ENCODE data around the gene DEFB114. TPM values are rescaled to one million over a fixed set of nuclear protein-coding genes. Genes with fewer than 3 reads are reported as not detected.

The DEFB114 gene
- total RNA-seq, 6 donors from 2014 or later, result not detected

GRCh38 chr6:49987749-49988148 lies 23.8 kb upstream of the DEFB114 start:
- TF ChIP-seq, protein P1, sequence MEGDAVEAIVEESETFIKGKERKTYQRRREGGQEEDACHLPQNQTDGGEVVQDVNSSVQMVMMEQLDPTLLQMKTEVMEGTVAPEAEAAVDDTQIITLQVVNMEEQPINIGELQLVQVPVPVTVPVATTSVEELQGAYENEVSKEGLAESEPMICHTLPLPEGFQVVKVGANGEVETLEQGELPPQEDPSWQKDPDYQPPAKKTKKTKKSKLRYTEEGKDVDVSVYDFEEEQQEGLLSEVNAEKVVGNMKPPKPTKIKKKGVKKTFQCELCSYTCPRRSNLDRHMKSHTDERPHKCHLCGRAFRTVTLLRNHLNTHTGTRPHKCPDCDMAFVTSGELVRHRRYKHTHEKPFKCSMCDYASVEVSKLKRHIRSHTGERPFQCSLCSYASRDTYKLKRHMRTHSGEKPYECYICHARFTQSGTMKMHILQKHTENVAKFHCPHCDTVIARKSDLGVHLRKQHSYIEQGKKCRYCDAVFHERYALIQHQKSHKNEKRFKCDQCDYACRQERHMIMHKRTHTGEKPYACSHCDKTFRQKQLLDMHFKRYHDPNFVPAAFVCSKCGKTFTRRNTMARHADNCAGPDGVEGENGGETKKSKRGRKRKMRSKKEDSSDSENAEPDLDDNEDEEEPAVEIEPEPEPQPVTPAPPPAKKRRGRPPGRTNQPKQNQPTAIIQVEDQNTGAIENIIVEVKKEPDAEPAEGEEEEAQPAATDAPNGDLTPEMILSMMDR (IDR thresholded peaks at IDR 0.05), result no peak
- TF ChIP-seq POLR2A (IDR thresholded peaks at IDR 0.05) (no peak), POLR2AphosphoS5 (IDR thresholded peaks at IDR 0.05) (no peak)
- H3K4me1 ChIP-seq, result no peaks in the 10 kb centered on the region
- H3K4me3 ChIP-seq, result no peak overlapping the region
- H3K36me3 ChIP-seq, result no peaks in the 10 kb centered on the region
- H3K9me3 ChIP-seq, result no peaks in the 10 kb centered on the region
- no peak overlapping the region for H3K27ac ChIP-seq
- no peaks in the 10 kb centered on the region for H3K27me3 ChIP-seq
- DNase-seq, result no peak
- 91 to 98% methylated on average over 2 of the region's 2 CpGs for WGBS, 2 donors
- ATAC-seq (ENCODE audit: low FRiP score in 2 of 2), result no peak

DNA sequence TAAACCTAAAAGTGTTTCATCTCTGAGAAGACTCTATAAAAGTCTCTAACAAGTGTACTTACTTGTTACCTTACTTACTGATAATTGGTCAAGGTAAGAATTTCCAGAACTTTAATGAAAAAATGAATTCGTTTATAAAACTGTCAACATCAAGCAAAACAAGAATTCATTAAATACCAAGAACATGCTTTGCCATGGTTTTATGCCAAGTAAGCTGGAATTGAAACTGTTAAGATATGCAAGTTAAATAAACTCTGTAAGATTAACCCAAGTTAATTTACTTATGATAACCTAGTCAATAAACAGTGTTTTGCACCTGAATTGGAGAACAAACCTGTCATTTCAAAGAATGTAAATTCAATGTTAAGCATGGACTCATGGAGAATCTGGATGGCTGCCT lies 22.6 kb upstream of the DEFB114 start:
- ATAC-seq (ENCODE audit: low FRiP score in 2 of 2) (no peak), DNase-seq (no peak)
- H3K27me3 ChIP-seq, result no peaks in the 10 kb centered on the region
- 49 to 55% methylated on average over 1 of the region's 1 CpG for WGBS, 2 donors
- H3K36me3 ChIP-seq, result no peaks in the 10 kb centered on the region
- H3K9me3 ChIP-seq, result no peaks in the 10 kb centered on the region
- H3K27ac ChIP-seq, result no peak overlapping the region
- no peaks in the 10 kb centered on the region for H3K4me1 ChIP-seq
- H3K4me3 ChIP-seq, result no peak overlapping the region
- TF ChIP-seq POLR2A (IDR thresholded peaks at IDR 0.05) (no peak), POLR2AphosphoS5 (IDR thresholded peaks at IDR 0.05) (no peak), EP300 (IDR thresholded peaks at IDR 0.05) (no peak)
- TF ChIP-seq, protein P1 (IDR thresholded peaks at IDR 0.05), result no peak

DNA sequence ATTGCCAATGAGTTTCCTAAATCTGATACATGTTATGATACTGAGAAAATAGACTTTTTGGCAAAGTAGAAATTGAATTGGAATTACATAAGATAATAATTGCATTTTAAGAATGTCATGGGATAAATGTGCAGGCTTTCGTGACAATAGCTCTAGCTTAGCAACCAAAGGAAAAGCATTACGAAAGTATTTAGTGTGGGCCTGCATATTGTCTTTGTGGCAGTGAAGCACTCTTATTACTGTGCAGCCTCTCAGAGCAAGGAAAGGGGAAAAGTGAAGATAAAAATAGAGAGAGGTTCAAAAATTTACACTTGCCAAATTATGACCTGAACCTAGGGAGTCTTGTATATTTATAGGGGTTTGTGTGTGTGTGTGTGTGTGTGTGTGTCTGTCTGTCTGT lies 18.1 kb upstream of the DEFB114 start:
- H3K9me3 ChIP-seq, result no peaks in the 10 kb centered on the region
- no peaks in the 10 kb centered on the region for H3K36me3 ChIP-seq
- 82 to 94% methylated on average over 2 of the region's 2 CpGs for WGBS, 2 donors
- TF ChIP-seq EP300 (IDR thresholded peaks at IDR 0.05), result no peak
- no peak for TF ChIP-seq POLR2AphosphoS5 (IDR thresholded peaks at IDR 0.05)
- TF ChIP-seq POLR2A (IDR thresholded peaks at IDR 0.05), result no peak
- TF ChIP-seq, protein P1 (IDR thresholded peaks at IDR 0.05), result no peak
- no peaks in the 10 kb centered on the region for H3K27me3 ChIP-seq
- no peak overlapping the region for H3K4me3 ChIP-seq
- no peaks in the 10 kb centered on the region for H3K4me1 ChIP-seq
- DNase-seq (no peak), ATAC-seq (ENCODE audit: low FRiP score in 2 of 2) (no peak)
- H3K27ac ChIP-seq, result no peak overlapping the region

DNA sequence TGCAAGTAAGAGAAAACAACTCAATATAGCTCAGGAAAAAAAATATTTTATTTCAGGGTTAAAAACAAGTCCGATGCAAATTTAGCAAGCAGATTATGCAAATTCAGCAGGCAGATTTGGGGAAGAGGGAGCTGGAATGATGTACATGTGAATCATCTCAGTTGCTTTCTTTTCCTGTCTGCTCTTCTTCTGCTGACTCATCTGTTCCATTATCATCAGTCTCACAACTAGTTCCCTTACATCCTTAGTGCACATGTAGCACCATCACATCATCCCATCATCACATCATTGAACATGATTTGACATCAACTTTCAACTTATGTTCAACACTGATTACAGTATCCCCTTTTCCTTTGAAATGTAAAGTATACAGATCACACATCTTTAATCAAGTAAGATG lies 16.9 kb upstream of the DEFB114 start:
- DNase-seq, result no peak
- H3K4me1 ChIP-seq, result no peaks in the 10 kb centered on the region
- H3K4me3 ChIP-seq, result no peak overlapping the region
- no peaks in the 10 kb centered on the region for H3K27me3 ChIP-seq
- TF ChIP-seq POLR2AphosphoS5 (IDR thresholded peaks at IDR 0.05) (no peak), EP300 (IDR thresholded peaks at IDR 0.05) (no peak), POLR2A (IDR thresholded peaks at IDR 0.05) (no peak)
- TF ChIP-seq, protein P1 (IDR thresholded peaks at IDR 0.05), result no peak
- no peak overlapping the region for H3K27ac ChIP-seq
- no peaks in the 10 kb centered on the region for H3K9me3 ChIP-seq
- no peaks in the 10 kb centered on the region for H3K36me3 ChIP-seq
- 62 to 74% methylated on average over 1 of the region's 1 CpG for WGBS, 2 donors
- no peak for ATAC-seq (ENCODE audit: low FRiP score in 2 of 2)

DNA sequence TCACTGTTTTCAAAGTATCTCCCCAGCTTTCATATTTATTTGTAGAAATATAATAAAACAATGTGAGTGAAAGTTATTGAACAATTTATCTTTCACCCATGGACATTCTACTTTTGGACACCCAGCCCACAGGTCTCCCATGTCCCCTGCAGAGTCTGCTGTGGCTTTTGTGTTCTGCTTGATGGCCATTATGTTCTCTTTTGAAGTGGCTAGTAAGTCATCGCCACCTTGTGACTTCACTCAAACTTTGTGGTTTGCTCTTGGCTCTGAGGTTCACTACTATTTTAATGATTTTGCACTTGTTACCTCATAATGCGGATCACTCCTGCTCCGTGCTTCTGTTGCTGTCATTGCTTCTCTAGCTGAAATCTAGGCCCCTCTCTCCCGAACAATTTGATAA lies 15.6 kb upstream of the DEFB114 start:
- no peaks in the 10 kb centered on the region for H3K27me3 ChIP-seq
- DNase-seq (no peak), ATAC-seq (ENCODE audit: low FRiP score in 2 of 2) (no peak)
- H3K36me3 ChIP-seq, result no peaks in the 10 kb centered on the region
- H3K9me3 ChIP-seq, result no peaks in the 10 kb centered on the region
- no peak for TF ChIP-seq EP300 (IDR thresholded peaks at IDR 0.05)
- H3K4me1 ChIP-seq, result no peaks in the 10 kb centered on the region
- no peak overlapping the region for H3K4me3 ChIP-seq
- H3K27ac ChIP-seq, result no peak overlapping the region
- 72 to 74% methylated on average over 4 of the region's 4 CpGs for WGBS, 2 donors

Measured in upper lobe of left lung (tissue), 6 donors.